NCI-H187 treated with DMSO at 0.1 percent for 48 hours (cell line): ENCODE measurements around the gene EDDM13.
"Not testable (repeated sequence)": the region's sequence is repeated elsewhere in the genome, so short reads cannot be mapped to it uniquely, and the experiment has no call there.

Experiments
- DNase-seq: peaks from one replicate; lab custom pipeline; 2025; lab: John Stamatoyannopoulos, UW

Gene EDDM13

DNA sequence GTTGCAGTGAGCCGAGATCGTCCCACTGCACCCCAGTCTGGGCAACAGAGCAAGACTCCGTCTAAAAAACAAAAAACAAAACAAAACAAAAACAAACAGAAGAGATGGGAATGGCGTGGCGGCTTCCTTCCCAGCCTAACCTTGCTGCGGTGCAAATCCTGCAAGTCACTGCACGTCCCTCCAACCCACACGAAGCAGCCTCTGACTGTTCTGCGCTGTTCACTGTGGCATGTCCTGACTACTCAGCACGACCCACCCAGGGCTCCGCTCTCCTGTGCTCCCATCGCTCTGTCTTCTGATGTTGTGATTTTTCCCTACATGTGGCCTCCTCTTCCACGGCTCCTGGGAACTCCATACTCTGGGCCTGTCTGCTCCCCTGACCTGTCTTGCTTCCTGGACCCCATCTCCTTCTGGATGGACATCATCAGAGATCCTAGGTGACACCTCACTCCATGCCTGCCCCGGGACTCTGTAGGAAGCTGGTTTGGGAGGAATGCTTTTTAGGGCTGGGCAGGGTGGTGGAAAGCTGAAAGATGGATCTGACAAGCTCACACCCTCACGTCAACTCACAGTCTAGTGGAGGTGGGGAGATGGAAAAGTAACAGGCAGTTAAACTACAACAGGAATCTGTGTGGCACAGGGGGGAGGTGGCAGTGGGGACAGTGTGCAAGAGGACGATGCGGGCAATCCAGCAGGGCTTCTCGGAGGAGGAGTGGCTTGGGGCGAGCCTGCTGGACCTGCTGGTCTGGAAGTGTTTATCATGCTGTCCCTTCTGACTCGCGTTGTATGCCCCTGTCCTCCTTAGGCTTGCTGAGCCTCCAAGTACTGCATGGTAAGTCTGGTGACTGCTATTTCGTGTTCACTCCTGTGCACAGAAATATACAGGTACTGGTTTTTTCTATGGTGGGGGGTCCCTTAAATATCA lies 23.2 kb downstream of the EDDM13 start:
- no peak for DNase-seq

DNA sequence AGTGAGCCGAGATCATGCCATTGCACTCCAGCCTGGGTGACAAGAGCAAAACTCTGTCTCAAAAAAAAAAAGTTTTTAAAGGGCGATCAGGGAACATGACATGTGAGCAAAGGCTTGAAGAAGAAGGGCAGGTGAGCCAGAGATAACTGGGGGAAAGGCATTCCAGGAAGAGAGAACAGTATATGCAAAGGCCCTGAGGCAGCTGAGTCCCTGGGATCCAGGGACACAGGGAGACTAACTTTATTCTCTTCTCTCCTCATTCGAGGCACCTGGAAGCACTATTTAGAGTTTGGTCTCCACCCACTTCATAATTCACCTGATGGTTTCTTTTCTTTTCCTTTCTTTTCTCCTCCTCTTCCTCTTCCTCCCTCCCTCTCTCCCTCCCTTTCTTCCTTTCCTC lies 24.5 kb downstream of the EDDM13 start:
- no peak for DNase-seq

DNA sequence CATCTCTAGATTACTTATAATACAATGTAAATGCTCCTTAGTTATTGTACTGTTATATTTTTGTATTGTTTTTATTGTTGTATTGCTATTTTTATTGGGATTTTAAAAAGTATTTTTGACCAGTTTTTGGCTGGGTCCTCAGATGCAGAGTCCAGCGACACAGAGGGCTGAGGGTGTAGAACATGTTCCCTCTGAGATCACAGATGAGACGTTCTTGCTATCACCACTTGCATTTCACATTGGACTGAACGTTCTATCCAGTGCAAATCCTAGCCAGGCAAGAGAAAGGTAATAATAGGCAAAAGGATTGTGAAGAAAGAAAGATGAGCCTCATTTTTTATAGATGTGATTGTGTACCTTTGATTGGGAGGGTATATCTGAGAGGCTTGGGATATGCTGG lies 27.1 kb downstream of the EDDM13 start:
- DNase-seq = no peak

DNA sequence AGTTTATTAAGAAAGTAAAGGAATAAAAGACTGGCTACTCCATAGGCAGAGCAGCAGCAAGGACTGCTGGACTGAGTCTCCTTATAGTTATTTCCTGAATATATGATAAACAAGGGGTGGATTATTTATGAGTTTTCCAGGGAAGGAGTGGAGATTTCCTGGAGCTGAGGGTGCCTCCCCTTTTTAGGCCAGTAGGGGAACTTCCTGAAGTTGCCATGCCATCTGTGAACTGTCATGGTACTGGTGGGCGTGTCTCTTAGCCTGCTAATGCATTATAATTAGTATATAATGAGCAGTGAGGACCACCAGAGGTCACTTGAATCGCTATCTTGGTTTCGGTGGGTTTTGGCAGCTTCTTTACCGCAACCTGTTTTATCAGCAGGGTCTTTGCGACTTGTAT lies 28.6 kb downstream of the EDDM13 start:
- DNase-seq = no peak

DNA sequence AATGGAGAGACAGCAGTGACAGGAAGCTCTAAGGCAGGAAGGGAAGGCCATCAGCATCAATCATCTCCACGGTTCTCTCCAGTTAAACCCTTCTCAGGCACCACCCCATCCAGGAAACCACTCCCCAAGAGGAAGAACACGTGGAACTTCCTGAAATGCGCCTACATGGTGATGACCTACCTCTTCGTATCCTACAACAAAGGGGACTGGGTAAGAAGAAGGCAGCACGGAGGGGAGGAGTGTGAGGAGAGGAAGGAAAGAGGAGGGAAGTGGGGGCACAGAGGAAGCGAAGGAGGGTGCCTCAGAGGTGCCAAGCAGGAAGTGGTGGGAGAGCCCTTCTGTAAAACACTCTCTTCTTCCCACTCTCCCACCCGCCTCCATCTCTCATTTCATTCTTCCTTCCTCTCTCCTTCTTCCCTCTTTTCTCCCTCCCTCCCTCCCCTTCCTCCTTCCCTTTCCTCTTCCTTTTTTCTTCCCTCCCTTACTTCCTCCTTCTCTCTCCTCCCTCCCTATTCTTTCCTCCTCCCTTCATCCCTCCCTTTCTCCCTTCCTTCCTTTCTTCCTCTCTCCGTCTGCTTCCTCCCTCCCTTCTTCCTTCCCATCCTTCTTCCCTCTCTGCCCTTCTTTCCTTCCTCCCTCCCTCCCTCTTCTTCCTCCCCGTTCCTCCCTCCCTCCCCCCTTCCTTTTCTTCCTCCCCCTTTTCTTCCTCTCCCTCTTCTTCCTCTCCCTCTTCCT lies 29.5 kb downstream of the EDDM13 start:
- DNase-seq = no peak

DNA sequence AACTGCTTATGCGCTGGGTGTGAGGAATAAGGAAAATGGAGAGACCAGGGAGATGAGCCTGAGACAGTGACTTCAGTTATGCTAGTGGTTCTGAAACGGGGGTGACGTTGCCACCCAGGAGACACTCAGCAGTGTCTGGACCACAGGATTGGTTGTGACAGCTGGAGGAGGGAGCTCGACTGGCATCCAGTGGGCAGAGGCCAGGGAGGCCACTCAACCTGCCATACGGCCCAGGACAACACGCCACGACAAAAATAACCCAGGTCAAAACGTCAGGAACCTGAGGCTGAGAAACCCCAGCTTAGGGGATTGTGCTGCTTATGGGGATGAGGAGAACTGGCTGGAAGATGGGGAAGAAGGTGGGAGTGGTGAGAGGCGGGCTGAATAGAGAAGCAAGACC lies 31.7 kb downstream of the EDDM13 start:
- no peak for DNase-seq

DNA sequence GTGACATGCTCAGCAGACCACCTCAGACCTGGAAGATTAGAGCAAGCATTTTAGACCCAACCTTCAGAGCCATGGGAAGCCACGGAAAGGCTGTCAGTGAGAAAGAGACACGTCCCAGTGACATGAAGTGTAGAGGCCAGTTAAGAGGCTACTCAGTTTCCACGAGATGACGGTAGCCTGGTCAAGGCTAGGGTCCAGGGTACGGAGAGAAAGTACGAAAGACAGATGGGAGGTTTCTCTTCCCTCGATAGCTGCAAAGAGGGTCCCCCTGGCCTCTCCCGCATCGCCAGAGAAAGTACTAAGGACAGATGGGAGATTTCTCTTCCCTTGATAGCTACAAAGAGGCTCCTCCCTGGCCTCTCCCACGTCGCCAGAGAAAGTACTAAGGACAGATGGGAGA lies 33.5 kb downstream of the EDDM13 start:
- DNase-seq = no peak

DNA sequence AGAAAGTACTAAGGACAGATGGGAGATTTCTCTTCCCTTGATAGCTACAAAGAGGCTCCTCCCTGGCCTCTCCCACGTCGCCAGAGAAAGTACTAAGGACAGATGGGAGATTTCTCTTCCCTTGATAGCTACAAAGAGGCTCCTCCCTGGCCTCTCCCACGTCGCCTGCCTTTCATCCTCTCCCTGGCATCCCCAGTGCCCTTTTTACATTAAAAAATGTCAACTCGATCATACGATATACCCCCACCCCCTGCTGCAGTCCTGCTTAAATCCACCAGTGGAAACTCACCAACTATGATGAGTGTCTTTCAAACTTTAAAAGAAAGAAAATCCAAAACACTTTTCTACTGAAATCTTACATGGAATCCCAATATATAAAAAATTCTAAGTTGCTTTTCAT lies 34.5 kb downstream of the EDDM13 start:
- not testable (repeated sequence) for DNase-seq

DNA sequence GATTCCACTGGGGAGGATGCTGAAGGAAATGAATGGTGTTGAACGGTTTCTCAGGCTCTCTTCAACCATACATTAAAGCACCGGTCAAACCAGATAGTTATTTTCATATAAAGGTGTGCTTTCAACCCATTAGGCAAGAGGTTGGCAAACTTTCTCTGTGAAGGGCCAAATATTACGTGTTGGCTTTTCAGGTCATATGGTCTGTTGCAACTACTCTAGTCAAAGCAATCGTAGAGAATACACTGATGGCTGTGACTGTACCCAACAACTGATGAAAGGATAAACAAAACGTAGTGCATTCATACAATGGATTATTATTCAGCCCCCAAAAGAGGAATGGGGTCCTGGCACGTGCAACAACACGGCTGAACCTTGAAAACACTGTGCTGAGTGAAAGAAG lies 36.2 kb downstream of the EDDM13 start:
- no peak for DNase-seq

DNA sequence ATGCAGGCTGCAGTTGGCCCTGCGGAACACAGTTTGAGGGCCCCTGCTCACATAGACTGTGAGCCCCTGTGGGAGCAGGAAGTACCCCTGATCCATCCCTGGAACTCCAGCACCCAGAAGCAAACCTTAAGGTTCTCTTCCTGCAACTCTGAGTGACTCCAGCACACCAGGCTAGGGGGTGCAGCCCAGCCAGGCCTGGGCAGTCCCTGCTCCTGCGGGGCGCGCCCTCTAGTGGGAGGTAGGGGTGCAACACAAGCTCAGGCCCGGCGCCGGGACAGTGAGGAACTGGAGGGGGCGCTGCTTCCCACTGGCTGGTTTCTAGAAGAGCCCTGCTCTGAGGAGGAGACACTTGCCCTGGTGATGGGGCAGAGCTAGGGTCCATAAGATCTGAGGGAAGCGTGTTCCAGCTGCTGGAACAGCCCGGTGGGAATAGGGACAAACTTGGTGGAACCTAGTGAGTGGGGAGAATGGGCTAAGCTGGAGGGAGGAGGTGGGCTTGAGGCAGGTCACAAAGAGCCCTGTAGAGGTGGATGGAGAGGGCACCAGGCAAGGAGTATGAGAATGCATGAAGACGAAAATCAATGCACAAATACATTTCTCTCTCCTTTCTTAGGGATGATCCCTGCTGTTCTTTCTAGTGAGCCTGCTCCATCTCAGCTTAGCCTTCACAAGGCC lies 37.1 kb downstream of the EDDM13 start:
- DNase-seq = no peak

DNA sequence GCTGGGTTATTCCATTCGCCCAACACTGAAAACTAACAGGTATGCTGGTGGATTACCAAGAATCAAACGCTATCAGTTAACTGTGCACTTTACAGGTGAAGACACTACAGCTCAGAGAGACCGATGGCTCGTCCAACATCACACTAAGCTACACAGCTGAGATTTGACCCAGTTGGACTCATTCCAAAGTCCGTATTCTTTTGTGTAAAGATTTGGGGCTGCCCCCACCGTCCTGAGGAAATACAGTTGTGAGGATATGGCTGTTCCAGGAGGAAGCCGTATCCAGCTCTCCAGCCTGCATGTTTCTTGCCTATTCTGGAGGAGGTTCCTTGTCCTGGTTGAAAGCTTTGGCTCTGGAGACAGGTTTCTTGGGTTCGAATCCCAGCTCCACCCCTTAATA lies 37.9 kb downstream of the EDDM13 start:
- no peak for DNase-seq

DNA sequence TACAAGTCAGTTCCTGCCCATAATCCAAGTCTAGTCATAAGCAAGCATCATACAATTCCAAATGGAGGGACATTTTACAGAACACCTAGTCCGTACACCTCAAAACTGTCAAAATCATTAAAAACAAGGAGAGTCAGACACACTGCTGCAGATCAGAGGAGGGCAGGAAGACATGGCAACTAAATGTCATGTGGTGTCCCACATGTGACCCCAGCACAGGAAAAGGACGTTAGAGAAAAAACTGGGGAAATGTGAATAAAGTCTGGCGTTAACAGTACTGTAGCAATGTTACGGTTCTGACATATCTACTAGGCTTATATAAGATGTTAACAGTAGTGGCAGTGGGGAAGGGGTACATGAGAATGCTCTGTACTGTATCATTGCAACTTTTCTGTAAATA lies 39.8 kb downstream of the EDDM13 start:
- DNase-seq = no peak

DNA sequence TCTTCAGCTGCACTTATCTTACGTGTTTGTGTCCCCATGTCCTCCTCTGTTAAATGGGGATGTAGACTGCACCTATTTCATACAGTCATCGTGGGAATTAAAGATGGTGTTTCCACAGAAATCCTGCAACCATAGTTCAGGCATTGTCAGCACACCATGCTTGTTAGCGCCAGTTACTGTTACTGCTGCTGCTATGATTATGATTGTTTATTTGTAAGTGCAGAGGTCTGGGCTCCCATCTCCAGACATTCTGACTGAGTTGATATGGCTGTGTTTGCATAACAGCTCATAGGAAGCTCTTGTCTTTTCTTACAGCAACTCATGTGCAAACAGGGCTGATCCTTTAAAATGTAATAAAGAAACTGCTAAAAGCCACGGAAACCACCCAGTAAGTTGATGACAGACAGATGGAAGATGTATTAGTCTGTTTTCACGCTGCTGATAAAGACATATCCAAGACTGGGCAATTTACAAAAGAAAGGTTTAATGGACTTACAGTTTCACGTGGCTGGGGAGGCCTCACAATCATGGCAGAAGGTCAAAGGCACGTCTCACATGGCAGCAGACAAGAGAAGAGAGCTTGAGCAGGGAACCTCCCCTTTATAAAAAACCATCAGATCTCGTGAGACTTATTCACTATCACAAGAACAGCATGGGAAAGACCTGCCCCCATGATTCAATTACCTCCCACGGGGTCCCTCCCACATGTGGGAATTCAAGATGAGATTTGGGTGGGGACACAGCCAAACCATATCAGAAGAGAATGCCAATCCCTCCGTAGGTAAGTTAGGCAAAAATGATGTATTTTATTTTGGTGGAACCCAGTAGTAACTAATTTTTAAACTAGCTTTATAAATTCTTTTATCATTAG lies 40.5 kb downstream of the EDDM13 start:
- no peak for DNase-seq

DNA sequence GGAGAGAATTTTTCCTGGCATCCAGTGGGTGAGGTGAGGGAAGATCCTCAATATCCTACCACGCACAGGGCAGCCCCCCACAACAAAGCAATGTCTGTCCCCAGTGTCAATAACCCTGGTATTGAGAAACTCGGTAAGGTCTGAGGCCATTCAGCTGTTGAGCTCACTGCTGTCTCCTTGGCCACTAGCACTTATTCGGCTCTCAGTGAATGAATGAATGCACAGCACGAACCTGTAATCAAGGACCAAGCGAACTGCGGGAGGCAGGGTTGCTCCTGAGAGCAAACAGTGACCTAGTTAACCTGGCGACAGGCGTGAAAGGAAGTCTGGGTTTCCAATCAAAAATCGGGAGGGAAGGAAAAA lies 41.5 kb downstream of the EDDM13 start:
- no peak for DNase-seq

DNA sequence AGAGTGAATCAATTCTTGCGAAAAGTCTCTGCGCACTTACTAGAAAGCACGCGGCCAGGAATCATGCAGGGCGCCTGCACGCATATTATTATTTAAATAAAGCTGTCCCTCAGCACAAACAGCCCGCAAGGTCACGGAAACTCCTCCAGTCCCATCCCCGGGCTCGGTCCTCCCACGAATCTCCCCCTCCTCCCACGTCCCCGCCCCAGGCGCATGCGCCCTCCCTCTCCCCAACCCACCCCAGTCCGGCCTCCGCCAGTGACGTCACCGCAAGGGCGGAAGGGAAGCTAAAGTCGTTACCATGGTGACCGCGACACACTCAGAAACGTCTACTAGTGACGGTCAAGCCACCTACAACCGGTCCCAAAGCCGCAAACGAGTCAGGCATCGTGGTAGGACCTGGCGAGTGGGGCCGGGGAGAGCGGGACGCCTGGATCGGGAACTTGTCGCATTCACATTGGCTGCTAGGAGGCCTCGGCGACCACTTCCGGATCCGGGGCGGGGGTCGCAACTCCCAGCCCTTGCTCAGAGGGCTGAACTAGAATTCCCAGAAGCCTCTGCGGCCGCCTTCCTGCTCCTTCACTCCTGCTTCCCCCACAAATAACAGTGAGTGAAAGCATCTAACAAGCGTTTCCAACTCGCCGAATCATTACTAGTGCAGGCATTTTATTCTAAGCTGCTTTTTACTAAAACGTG lies 42.0 kb downstream of the EDDM13 start, which contains the start of gene ZSCAN5A:
Gene ZSCAN5A (minus strand): TSS at position 459 of the 696 bp plus-strand sequence. CDS start 89,793 bp downstream, outside the sequence.
- peak; percentile 94 for DNase-seq

DNA sequence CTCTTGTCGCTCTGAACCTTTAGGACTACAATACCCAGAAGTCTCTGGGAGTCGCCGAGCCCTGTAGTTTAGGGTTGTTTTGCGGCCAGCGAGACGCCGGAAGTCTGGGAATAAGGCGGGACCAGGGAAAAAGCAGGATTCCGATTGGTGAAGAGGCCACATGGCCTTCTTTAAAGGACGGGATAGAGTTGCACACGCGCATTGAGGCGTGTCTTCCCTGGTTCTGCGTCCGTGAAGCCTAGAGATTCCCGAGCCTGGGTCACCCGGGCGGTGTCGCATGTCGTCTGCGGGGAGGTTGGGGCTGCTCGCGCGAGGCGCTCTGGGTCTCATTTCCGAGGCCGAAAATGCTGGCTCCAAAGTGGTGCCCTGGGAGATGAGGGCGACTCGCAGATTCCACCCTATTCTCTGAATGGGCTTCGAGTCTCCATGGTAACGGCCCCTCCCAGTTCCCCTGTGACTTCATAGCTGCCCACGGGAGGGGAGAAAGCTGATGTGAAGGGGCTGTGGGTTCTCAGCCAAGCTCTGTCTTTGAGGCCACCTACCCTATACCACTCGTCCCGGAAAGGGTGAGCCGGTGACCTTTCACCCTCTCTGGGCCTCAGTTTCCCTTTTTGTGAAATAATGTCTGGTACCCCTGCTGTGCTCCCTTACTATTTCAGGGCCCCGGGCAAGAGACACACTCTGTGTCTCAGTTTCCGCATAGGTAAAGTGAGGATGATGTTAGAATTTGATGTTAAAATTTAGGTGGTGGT lies 42.7 kb downstream of the EDDM13 start:
- DNase-seq = peak; percentile 97

DNA sequence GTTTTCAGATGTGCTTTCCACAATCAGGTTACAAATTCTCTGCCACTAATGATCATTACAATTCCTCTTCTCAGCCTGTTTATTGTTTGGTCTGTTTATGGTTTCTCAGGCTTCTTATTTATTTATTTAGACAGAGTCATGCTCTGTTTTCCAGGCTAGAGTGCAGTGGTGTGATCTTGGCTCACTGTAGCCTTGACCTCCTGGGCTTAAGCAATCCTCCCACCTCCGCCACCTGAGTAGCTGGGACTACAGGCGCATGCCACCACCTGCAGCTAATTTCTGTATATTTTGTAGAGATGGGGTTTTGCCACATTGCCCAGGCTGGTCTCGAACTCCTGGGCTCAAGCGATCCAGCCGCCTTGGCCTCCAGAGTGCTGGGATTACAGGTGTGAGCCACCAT lies 44.2 kb downstream of the EDDM13 start:
- no peak for DNase-seq

DNA sequence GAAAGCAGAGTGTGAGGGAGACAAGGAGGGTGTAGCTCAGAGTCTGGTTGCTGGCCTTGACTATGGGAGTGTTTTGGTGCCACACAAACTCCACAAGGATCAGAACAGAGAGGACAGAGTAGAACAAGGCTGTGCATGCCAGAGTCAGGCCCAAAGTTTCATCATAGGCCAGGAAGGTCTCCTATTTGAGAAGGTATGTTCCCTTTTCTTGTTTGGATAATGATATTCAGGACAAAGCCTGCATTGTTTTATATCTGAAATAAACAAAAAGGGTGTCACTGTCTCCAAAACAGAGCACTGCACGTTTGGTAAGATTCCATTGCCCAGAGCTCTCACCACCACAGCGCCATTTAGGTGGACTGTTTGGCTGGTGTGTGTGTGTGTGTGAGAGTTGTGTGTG lies 45.2 kb downstream of the EDDM13 start:
- DNase-seq = no peak

DNA sequence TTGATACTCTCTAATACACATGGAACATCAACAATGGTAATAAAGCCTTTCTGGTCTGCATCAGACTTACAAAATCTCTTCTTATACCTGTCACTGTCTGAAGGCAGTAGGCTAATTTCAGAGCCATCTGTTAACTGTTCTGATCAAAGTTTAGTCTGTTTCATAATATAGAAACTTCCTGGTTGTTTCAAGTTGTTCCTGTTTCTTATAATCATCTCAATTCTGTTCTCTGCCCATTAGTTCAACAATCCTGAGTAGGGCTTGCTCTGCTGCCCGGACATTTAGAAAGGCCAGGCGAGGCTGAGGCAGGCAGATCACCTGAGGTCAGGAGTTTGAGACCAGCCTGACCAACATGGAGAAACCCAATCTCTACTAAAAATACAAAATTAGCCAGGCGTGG lies 47.4 kb downstream of the EDDM13 start:
- DNase-seq = no peak

DNA sequence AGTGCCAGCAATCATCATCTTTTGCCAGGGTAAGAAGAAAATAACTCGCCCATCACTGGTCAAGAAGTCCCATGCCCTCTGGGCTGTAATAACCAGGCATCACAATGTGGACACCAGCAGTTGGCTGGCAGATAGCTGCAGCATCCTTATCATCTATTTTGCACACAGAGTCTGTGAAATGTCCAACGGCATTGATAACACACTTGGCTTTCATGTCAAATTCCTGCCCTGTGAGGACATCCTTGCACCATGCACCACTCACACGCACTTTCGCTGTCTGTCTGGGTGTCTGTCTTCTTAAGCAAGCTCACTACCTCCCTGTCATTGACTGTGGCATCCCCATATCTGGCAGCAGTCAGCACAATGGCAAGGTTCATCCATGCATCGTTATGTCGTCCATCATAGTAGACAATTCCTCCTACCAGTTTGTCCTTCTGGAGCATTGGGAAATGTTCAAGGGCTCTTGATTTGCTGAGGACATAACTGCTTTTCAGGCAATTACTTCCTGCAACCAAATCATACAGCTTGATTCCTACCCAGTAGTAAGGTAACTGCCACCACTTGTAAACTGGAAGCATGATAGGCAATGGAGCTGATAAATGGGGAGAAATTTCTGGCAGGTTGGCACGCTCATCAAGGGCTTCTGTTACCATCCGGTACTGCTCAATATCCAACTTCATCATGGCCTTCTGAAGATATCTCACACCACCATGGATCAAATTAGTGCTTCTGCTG lies 48.9 kb downstream of the EDDM13 start:
- DNase-seq = no peak
